ENCODE data around the gene PYY. TPM values are rescaled to one million over a fixed set of nuclear protein-coding genes. Genes with fewer than 3 reads are reported as not detected.

Gene PYY
- total RNA-seq, 1 donor from 2014 or later: not detected

GRCh38 chr17:43905400-43905984 lies 48.2 kb downstream of the PYY start:
- peaks cover 51% of the 10 kb centered on the region for H3K27me3 Mint-ChIP-seq (ENCODE audit: low read depth)
- peaks cover 23% of the 10 kb centered on the region for H3K4me1 Mint-ChIP-seq
- no peak overlapping the region for H3K27ac Mint-ChIP-seq
- H3K36me3 Mint-ChIP-seq: no peaks in the 10 kb centered on the region
- H3K4me3 Mint-ChIP-seq: no peak overlapping the region
- H3K9me3 Mint-ChIP-seq: no peaks in the 10 kb centered on the region
- no peak for DNase-seq (ENCODE audit: low spot score in 2 of 2, unreplicated experiment in 2 of 2)
- TF ChIP-seq CTCF (IDR thresholded peaks at IDR 0.05; ENCODE audit: unreplicated experiment): no peak

Other genes with a start within 250 kb of the PYY start
- gene SOST, start 195.1 kb downstream of the PYY start, total RNA-seq: 0.23 to 0.33 TPM (median 0.27 TPM) in 3 replicates
- gene DUSP3, start 175.0 kb downstream of the PYY start, total RNA-seq: 41.9 to 45.0 TPM (median 42.8 TPM) in 3 replicates
- gene CFAP97D1, start 173.5 kb downstream of the PYY start, total RNA-seq: 0.07 TPM in 1 of 3 replicates, not detected in the others
- gene MPP3, start 120.8 kb downstream of the PYY start, total RNA-seq: 22.9 to 24.3 TPM (median 22.9 TPM) in 3 replicates
- 0.18 TPM in 1 of 3 replicates, not detected in the others for gene CD300LG, start 106.8 kb downstream of the PYY start, total RNA-seq
- gene MPP2, start 46.4 kb downstream of the PYY start, total RNA-seq: 11.6 to 14.1 TPM (median 13.0 TPM) in 3 replicates
- gene PPY, start 11.5 kb downstream of the PYY start, total RNA-seq: not detected in 3 replicates
- gene NAGS, start 50.7 kb upstream of the PYY start, total RNA-seq: 0.42 to 0.88 TPM (median 0.82 TPM) in 3 replicates
- gene TMEM101, start 61.0 kb upstream of the PYY start, total RNA-seq: 34.2 to 36.4 TPM (median 35.8 TPM) in 3 replicates
- 51.4 to 60.8 TPM (median 58.0 TPM) in 3 replicates for gene LSM12, start 112.7 kb upstream of the PYY start, total RNA-seq
- gene G6PC3, start 116.8 kb upstream of the PYY start, total RNA-seq: 58.3 to 63.2 TPM (median 61.4 TPM) in 3 replicates
- gene HDAC5, start 169.7 kb upstream of the PYY start, total RNA-seq: 33.4 to 34.1 TPM (median 33.5 TPM) in 3 replicates
- gene HROB, start 188.0 kb upstream of the PYY start, total RNA-seq: 6.0 to 6.4 TPM (median 6.2 TPM) in 3 replicates
- gene ASB16, start 216.8 kb upstream of the PYY start, total RNA-seq: 0.14 to 0.16 TPM in 2 of 3 replicates, not detected in the other
- gene TMUB2, start 233.0 kb upstream of the PYY start, total RNA-seq: 35.7 to 39.0 TPM (median 37.0 TPM) in 3 replicates
- 132 to 143 TPM (median 137 TPM) in 3 replicates for gene ATXN7L3, start 245.9 kb upstream of the PYY start, total RNA-seq